Natural killer cell (primary cell): ENCODE data around the gene DNAH11. TPM values are rescaled to one million over a fixed set of nuclear protein-coding genes. Genes with fewer than 3 reads are reported as not detected.

Experiments
- ATAC-seq, 3 donors: fragments of 150-1000 bp in 2 of 3; fragments of 200-7000 bp in 1 of 3; cut with Tn5 transposase; 1 replicate in 1 of 3; 2 replicates in 2 of 3; pipeline ENCODE4 v1.10.0; 2021; ENCODE audit warnings: mild to moderate bottlenecking in 2 of 3, moderate library complexity in 2 of 3
- DNase-seq, 2 donors: peaks; one replicate each; pipeline versions ENCODE4 v3.0.0 to v3.0.0-alpha.2; 2013 to 2021; ENCODE audit warnings: mixed read lengths in 1 of 2
- H3K27ac ChIP-seq: one replicate; pipeline ENCODE4 v1.5.1; 2013; ENCODE audit warnings: mild to moderate bottlenecking, low read length
- H3K27me3 ChIP-seq: one replicate; pipeline ENCODE4 v1.6.1; 2013; ENCODE audit warnings: low read length; ENCODE audit not compliant: control insufficient read depth, insufficient read depth
- H3K36me3 ChIP-seq: one replicate; pipeline ENCODE4 v1.6.1; 2013; ENCODE audit warnings: low read length; ENCODE audit not compliant: control insufficient read depth, insufficient read depth
- H3K4me1 ChIP-seq: one replicate; pipeline ENCODE4 v1.6.1; 2013; ENCODE audit warnings: low read length; ENCODE audit not compliant: control insufficient read depth, insufficient read depth
- H3K4me3 ChIP-seq: one replicate; pipeline ENCODE4 v1.5.1; 2013; ENCODE audit warnings: low read length
- H3K9me3 ChIP-seq: one replicate; pipeline ENCODE4 v1.6.1; 2013; ENCODE audit warnings: low read length; ENCODE audit not compliant: control insufficient read depth, insufficient read depth
- H3K27ac Mint-ChIP-seq, 2 donors: one replicate each; pipeline ENCODE4 v1.8.0; 2022; ENCODE audit warnings: mild to moderate bottlenecking in 2 of 2, mixed read lengths in 2 of 2, moderate library complexity in 1 of 2
- H3K27me3 Mint-ChIP-seq, 2 donors: one replicate each; pipeline ENCODE4 v1.8.0; 2022; ENCODE audit warnings: low read depth in 2 of 2, mixed read lengths in 2 of 2
- H3K36me3 Mint-ChIP-seq: one replicate; pipeline ENCODE4 v1.8.0; 2022; ENCODE audit warnings: mixed read lengths
- H3K4me1 Mint-ChIP-seq, 2 donors: one replicate each; pipeline ENCODE4 v1.8.0; 2022; ENCODE audit warnings: mixed read lengths in 2 of 2
- H3K4me3 Mint-ChIP-seq: one replicate; pipeline ENCODE4 v1.8.0; 2022; ENCODE audit warnings: mild to moderate bottlenecking, moderate library complexity, mixed read lengths
- H3K9me3 Mint-ChIP-seq, 2 donors: one replicate each; pipeline ENCODE4 v1.8.0; 2022; ENCODE audit warnings: mixed read lengths in 2 of 2
- WGBS: methylation state at CpG from one replicate; pipeline ENCODE4 v1.1.7; 2013; ENCODE audit warnings: missing lambda C conversion rate; ENCODE audit not compliant: insufficient coverage; 5-methylcytosine and 5-hydroxymethylcytosine counted together
- intact Hi-C: fragments of 100-400 bp; cut with micrococcal nuclease; formaldehyde crosslinking; loops from one replicate; pipeline ENCODE4 v1.14.2; 2022
- total RNA-seq, 4 donors: library from RNA; stranded (reverse); fragments of 120-200 nt in 1 of 4; gene quantifications; one replicate each; pipeline versions ENCODE4 v1.2.3 to v1.2.4, GENCODE V29; 2013 to 2022
- TF ChIP-seq, protein P1 (sequence below): fragments of 200-600 bp; IDR thresholded peaks from one replicate; pipeline ENCODE4 v1.8.0; 2022; ENCODE audit warnings: antibody characterized with exemption

DNAH11 gene
- total RNA-seq, 3 donors from 2014 or later (not counting 1 experiment from before 2014, with no cell fraction given): 0.09 to 0.48 (median 0.39) TPM

DNA sequence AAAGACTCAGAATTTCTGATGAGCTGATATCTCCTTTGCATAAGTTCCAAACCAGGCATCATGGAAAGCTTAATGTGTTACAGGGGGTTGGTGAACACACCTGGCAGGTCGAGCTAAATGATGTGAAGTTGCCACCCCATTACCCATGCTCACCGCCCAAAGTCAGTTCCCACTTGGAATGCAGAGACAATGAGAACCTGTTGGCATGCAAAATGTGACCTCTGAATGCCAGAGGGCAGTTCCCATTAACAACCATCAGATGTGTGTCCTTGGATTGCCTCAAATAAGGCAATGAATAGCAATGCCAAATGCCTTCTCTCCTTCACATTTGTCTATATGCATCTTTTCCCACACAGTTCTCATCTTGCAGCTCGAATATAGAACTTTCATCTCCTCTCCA lies 212.1 kb downstream of the DNAH11 start:
- Mint-ChIP-seq H3K4me1 (no peaks in the 10 kb centered on the region), H3K36me3 (no peaks in the 10 kb centered on the region), H3K4me3 (no peak overlapping the region), H3K9me3 (no peaks in the 10 kb centered on the region), H3K27me3 (peaks cover 14 to 46% of the 10 kb centered on the region in 2 donors), H3K27ac (no peak overlapping the region)
- TF ChIP-seq, protein P1, sequence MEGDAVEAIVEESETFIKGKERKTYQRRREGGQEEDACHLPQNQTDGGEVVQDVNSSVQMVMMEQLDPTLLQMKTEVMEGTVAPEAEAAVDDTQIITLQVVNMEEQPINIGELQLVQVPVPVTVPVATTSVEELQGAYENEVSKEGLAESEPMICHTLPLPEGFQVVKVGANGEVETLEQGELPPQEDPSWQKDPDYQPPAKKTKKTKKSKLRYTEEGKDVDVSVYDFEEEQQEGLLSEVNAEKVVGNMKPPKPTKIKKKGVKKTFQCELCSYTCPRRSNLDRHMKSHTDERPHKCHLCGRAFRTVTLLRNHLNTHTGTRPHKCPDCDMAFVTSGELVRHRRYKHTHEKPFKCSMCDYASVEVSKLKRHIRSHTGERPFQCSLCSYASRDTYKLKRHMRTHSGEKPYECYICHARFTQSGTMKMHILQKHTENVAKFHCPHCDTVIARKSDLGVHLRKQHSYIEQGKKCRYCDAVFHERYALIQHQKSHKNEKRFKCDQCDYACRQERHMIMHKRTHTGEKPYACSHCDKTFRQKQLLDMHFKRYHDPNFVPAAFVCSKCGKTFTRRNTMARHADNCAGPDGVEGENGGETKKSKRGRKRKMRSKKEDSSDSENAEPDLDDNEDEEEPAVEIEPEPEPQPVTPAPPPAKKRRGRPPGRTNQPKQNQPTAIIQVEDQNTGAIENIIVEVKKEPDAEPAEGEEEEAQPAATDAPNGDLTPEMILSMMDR: no peak
- H3K4me1 ChIP-seq: no peaks in the 10 kb centered on the region
- WGBS: 83% methylated on average over 3 of the region's 3 CpGs
- H3K4me3 ChIP-seq: no peak overlapping the region
- H3K36me3 ChIP-seq: no peaks in the 10 kb centered on the region
- H3K27me3 ChIP-seq: no peaks in the 10 kb centered on the region
- no peak overlapping the region for H3K27ac ChIP-seq
- DNase-seq (no peak), ATAC-seq (no peak)
- intact Hi-C loops: no loop called here
- H3K9me3 ChIP-seq: no peaks in the 10 kb centered on the region

DNA sequence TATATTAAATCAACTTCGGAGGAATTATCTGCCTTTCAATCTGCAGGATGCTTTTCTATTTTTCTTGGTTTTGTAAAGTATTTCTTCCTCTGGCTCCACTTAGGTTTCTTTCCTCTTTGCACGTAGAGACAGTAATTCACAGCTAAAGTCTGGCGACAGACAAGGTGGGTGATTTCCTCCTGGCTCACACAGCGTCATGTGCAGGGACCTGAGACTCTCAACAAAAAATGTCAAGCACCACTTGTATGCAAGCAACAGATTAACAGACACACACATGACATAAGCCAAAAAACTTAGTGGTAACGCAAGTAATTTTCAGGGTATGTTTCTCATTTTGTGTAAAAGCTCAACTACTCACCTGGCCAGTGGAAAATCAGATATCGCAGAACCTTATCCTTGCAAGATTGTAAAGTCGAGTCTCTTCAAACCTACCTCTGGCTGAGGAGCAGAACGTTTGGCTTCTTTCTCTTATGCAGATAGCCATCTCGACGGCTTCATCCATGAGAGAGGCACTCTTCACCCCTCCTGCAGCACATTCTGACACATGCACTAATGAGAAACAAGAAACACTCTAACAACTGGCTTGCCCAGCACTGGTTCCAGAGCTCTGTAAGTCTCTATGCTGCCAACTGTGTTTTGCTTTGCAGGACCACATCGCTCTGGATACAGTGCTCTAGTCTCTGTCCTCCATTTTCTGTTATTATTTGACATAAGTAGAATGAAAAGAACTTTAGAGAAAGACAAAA lies 214.9 kb downstream of the DNAH11 start:
- TF ChIP-seq, protein P1: no peak
- intact Hi-C loops: no loop called here
- H3K27me3 Mint-ChIP-seq: peaks cover 14 to 46% of the 10 kb centered on the region in 2 donors

DNA sequence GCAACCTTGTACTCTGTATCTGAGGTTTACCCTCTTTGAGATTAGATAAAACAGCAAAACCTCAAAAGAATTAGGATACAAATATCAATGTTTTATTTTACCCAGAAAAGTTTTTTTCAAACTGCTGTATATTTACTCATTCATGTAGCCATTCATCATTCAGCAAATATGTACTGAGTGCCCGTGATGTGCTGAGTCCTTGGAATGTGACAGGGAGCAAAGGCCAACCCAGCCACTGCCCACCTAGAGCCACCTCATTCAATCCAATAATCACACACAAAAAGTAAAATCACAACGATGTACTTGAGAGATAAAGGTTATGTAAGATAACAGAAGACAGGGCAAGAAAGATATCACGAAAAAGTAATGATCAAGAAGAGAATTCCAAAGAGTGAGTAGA lies 215.4 kb downstream of the DNAH11 start:
- Histone ChIP-seq H3K4me3 (no peak overlapping the region), H3K9me3 (no peaks in the 10 kb centered on the region), H3K27me3 (no peaks in the 10 kb centered on the region), H3K27ac (no peak overlapping the region), H3K4me1 (no peaks in the 10 kb centered on the region), H3K36me3 (no peaks in the 10 kb centered on the region)
- Mint-ChIP-seq H3K4me3 (no peak overlapping the region), H3K9me3 (no peaks in the 10 kb centered on the region), H3K36me3 (no peaks in the 10 kb centered on the region), H3K4me1 (no peaks in the 10 kb centered on the region), H3K27me3 (peaks cover 14 to 44% of the 10 kb centered on the region in 2 donors), H3K27ac (no peak overlapping the region)
- 80% methylated on average over 2 of the region's 3 CpGs for WGBS
- ATAC-seq (no peak), DNase-seq (no peak)
- TF ChIP-seq, protein P1: no peak
- intact Hi-C loops: no loop called here

More for the DNA sequence above, 214.9 kb downstream of the DNAH11 start:
- 60% methylated on average over 10 of the region's 11 CpGs for WGBS
- no peak overlapping the region for H3K4me3 Mint-ChIP-seq
- H3K9me3 Mint-ChIP-seq: no peaks in the 10 kb centered on the region
- Histone ChIP-seq H3K9me3 (no peaks in the 10 kb centered on the region), H3K4me3 (no peak overlapping the region), H3K4me1 (no peaks in the 10 kb centered on the region), H3K36me3 (no peaks in the 10 kb centered on the region), H3K27ac (no peak overlapping the region), H3K27me3 (no peaks in the 10 kb centered on the region)
- no peaks in the 10 kb centered on the region for H3K36me3 Mint-ChIP-seq
- ATAC-seq (no peak), DNase-seq (no peak)
- no peak overlapping the region for H3K27ac Mint-ChIP-seq
- no peaks in the 10 kb centered on the region for H3K4me1 Mint-ChIP-seq

DNA sequence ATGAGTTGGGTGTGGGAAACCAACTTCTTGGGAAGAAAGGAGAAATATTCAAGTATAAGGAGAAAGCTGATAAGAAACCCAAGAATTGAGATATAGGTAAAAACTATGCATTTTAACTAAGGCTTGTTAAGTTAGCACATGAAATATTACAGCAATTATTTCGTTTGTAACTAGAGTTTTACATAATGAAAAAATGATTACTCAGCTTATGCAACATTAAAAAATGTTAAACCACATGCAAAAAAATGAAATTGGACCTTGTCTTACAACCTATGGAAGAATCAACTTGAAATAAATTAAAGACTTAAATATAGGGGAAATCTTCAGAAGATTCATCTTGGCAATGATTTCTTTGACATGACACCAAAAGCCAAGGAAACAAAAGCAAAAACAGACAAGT lies 219.6 kb downstream of the DNAH11 start:
- H3K4me3 ChIP-seq: no peak overlapping the region
- WGBS: no CpG with 5 or more reads among the region's 1 CpG
- H3K4me1 ChIP-seq: no peaks in the 10 kb centered on the region
- H3K9me3 Mint-ChIP-seq: no peaks in the 10 kb centered on the region
- H3K27me3 ChIP-seq: no peaks in the 10 kb centered on the region
- H3K4me3 Mint-ChIP-seq: no peak overlapping the region
- no peak overlapping the region for H3K27ac ChIP-seq
- H3K4me1 Mint-ChIP-seq: no peaks in the 10 kb centered on the region
- peaks cover 4 to 31% of the 10 kb centered on the region in 2 donors for H3K27me3 Mint-ChIP-seq
- H3K27ac Mint-ChIP-seq: no peak overlapping the region
- ATAC-seq (no peak), DNase-seq (no peak)
- TF ChIP-seq, protein P1: no peak
- intact Hi-C loops: loop anchor here (10.0 kb wide), 1 partner anchor 508 kb away; no protein-coding TSS in a partner anchor
- no peaks in the 10 kb centered on the region for H3K36me3 ChIP-seq
- no peaks in the 10 kb centered on the region for H3K36me3 Mint-ChIP-seq
- no peaks in the 10 kb centered on the region for H3K9me3 ChIP-seq
